Endothelial cell of umbilical vein (primary cell): ENCODE data around the gene NRAS. TPM values are rescaled to one million over a fixed set of nuclear protein-coding genes. Genes with fewer than 3 reads are reported as not detected.

ENCODE experiments used
- BruUV-seq: library from RNA; stranded (reverse); fragments of 400-500 nt; replicated peaks from 2 replicates; lab custom pipeline; 2021; lab: Mats Ljungman, UMichigan
- CTCF ChIA-PET: fragments of 300-600, 350-600 bp; sonication (Branson Sonifier 250); formaldehyde crosslinking; loops from one replicate; lab custom pipeline; 2021; ENCODE audit warnings: antibody characterized with exemption, inconsistent platforms; lab: Charles Lee
- POLR2A ChIA-PET: fragments of 300-600, 350-600 bp; sonication (Branson Sonifier 250); formaldehyde crosslinking; loops from one replicate; lab custom pipeline; 2021; ENCODE audit warnings: antibody characterized with exemption, inconsistent platforms; lab: Charles Lee
- DNase-seq: peaks from one replicate; pipeline ENCODE4 v3.0.0-alpha.2; 2011; ENCODE audit warnings: low read depth, low spot score
- FAIRE-seq: peaks from 2 replicates; lab custom pipeline; 2011; peaks lifted over from hg19 to GRCh38; lab: Jason Lieb, UNC
- H2AFZ ChIP-seq: 2 replicates; pipeline ENCODE4 v1.6.0; 2012; ENCODE audit warnings: low read depth, low read length, control low read depth, inconsistent platforms
- H3K27ac ChIP-seq: 2 replicates; pipeline ENCODE4 v1.5.1; 2011; ENCODE audit warnings: low read depth, mild to moderate bottlenecking, control low read depth, low read length, moderate library complexity; ENCODE audit not compliant: insufficient read depth
- H3K27me3 ChIP-seq, 2 experiments: 2 replicates each; pipeline versions ENCODE4 v1.6.0 to v1.6.1; 2011; ENCODE audit warnings: low read length in 2 of 2, mixed read lengths in 1 of 2; ENCODE audit not compliant: control insufficient read depth in 2 of 2, insufficient read depth in 2 of 2
- H3K36me3 ChIP-seq, 2 experiments: 2 replicates in 1 of 2; 3 replicates in 1 of 2; pipeline ENCODE4 v1.5.1; 2011; ENCODE audit warnings: low read length in 2 of 2, mild to moderate bottlenecking in 1 of 2, moderate library complexity in 1 of 2; ENCODE audit not compliant: control insufficient read depth in 2 of 2, insufficient read depth in 2 of 2; ENCODE audit errors: extremely low read depth in 1 of 2
- H3K4me1 ChIP-seq: 3 replicates; pipeline ENCODE4 v1.5.1; 2011; ENCODE audit warnings: mild to moderate bottlenecking, low read length; ENCODE audit not compliant: control insufficient read depth, insufficient read depth; ENCODE audit errors: extremely low read depth
- H3K4me2 ChIP-seq: 2 replicates; pipeline ENCODE4 v1.6.1; 2011; ENCODE audit warnings: low read length, control low read depth, mixed read lengths; ENCODE audit not compliant: insufficient read depth
- H3K4me3 ChIP-seq, 3 experiments: fragments of 200-600 bp in 1 of 3; sonication (generic), shearing (Covaris generic) in 1 of 3; replicated peaks in 1 of 3; 2 replicates each; pipeline ENCODE4 v1.5.1; 2011 to 2016; ENCODE audit warnings: control low read depth in 3 of 3, low read length in 3 of 3, mild to moderate bottlenecking in 2 of 3, inconsistent platforms in 1 of 3, low read depth in 1 of 3, moderate library complexity in 1 of 3; ENCODE audit not compliant: insufficient read depth in 1 of 3
- H3K79me2 ChIP-seq: 2 replicates; pipeline ENCODE4 v1.6.0; 2012; ENCODE audit warnings: low read length, inconsistent platforms; ENCODE audit not compliant: control insufficient read depth, insufficient read depth
- H3K9ac ChIP-seq: replicated peaks from 2 replicates; pipeline ENCODE3; 2011; ENCODE audit warnings: low read length, control low read depth; ENCODE audit not compliant: insufficient read depth; ENCODE audit errors: extremely low read depth
- H3K9me1 ChIP-seq: replicated peaks from 3 replicates; pipeline ENCODE4 v1.6.0; 2011; ENCODE audit warnings: mild to moderate bottlenecking, low read length; ENCODE audit not compliant: control insufficient read depth, insufficient read depth; ENCODE audit errors: extremely low read depth
- H3K9me3 ChIP-seq: replicated peaks from 2 replicates; pipeline ENCODE4 v1.5.1; 2012; ENCODE audit warnings: low read length, inconsistent platforms; ENCODE audit not compliant: control insufficient read depth, insufficient read depth
- H4K20me1 ChIP-seq: replicated peaks from 2 replicates; pipeline ENCODE3; 2011; ENCODE audit warnings: mild to moderate bottlenecking, low read length; ENCODE audit not compliant: control insufficient read depth, insufficient read depth; ENCODE audit errors: extremely low read depth
- EZH2 ChIP-seq: IDR thresholded peaks from 2 replicates; pipeline ENCODE4 v1.6.1; 2012; ENCODE audit warnings: borderline replicate concordance, low read depth, mild to moderate bottlenecking, moderate library complexity, low read length, inconsistent platforms; ENCODE audit not compliant: severe bottlenecking
- FOS ChIP-seq: IDR thresholded peaks from 2 replicates; pipeline ENCODE4 v1.6.1; 2011; ENCODE audit warnings: mild to moderate bottlenecking, low read length, moderate library complexity, borderline replicate concordance; ENCODE audit not compliant: insufficient read depth
- GATA2 ChIP-seq: IDR thresholded peaks from 2 replicates; pipeline ENCODE4 v1.7.0; 2011; ENCODE audit warnings: low read depth, mild to moderate bottlenecking, moderate library complexity, mixed read lengths, low read length; ENCODE audit not compliant: insufficient read length, insufficient read depth
- JUN ChIP-seq: IDR thresholded peaks from 2 replicates; pipeline ENCODE4 v1.6.1; 2011; ENCODE audit warnings: borderline replicate concordance, low read depth; ENCODE audit not compliant: insufficient read length, insufficient read depth
- MYC ChIP-seq: IDR thresholded peaks from one replicate; pipeline ENCODE4 v1.6.1; 2011; ENCODE audit warnings: mild to moderate bottlenecking, low read depth, low read length
- POLR2A ChIP-seq: IDR thresholded peaks from 2 replicates; pipeline ENCODE4 v1.6.1; 2012; ENCODE audit warnings: low read depth, mild to moderate bottlenecking, control low read depth, low read length
- POLR2AphosphoS5 ChIP-seq: IDR thresholded peaks from 2 replicates; pipeline ENCODE4 v1.6.1; 2012; ENCODE audit warnings: low read depth, mild to moderate bottlenecking, control low read depth, low read length, moderate library complexity; ENCODE audit not compliant: insufficient read depth
- dilution Hi-C: fragments of 300-500 bp; cut with MboI; formaldehyde crosslinking; loops from one replicate; pipeline ENCODE4 v1.15.0; 2019; ENCODE audit warnings: low sequenced_read_pairs; ENCODE audit not compliant: extremely low pct_ligation_motif_present
- intact Hi-C: fragments of 100-400 bp; cut with micrococcal nuclease; formaldehyde crosslinking; loops from one replicate; pipeline ENCODE4 v1.10.0; 2022
- polyA plus RNA-seq, 4 experiments: library from polyadenylated mRNA; depleted of rRNA in 3 of 4; stranded (reverse) in 3 of 4; unstranded in 1 of 4; fragments of >200 nt; gene quantifications; 2 replicates each; pipeline versions ENCODE4 v1.2.1 to v1.2.3, GENCODE V29; 2011 to 2012; ENCODE audit warnings: missing spikeins in 1 of 4
- total RNA-seq: library from RNA; stranded (reverse); gene quantifications from 2 replicates; pipeline ENCODE4 v1.2.3, GENCODE V29; 2021
- TF ChIP-seq, protein P1 (sequence below): IDR thresholded peaks from 2 replicates; pipeline ENCODE4 v1.6.1; 2011; ENCODE audit not compliant: insufficient read depth, insufficient read length
- TF ChIP-seq, protein P2 (sequence below), 2 donors: IDR thresholded peaks; 1 replicate in 1 of 2; 2 replicates in 1 of 2; pipeline ENCODE4 v1.5.1; 2011; ENCODE audit warnings: low read length in 2 of 2, mild to moderate bottlenecking in 2 of 2, moderate library complexity in 2 of 2, control low read depth in 1 of 2, inconsistent platforms in 1 of 2, low read depth in 1 of 2; ENCODE audit not compliant: insufficient read depth in 1 of 2; ENCODE audit errors: extremely low read depth in 1 of 2

Gene NRAS
- total and polyA plus RNA-seq, 2 donors (not counting 3 experiments of a cell fraction or from before 2014, with no cell fraction given) = 29.4 to 76.5 TPM

DNA sequence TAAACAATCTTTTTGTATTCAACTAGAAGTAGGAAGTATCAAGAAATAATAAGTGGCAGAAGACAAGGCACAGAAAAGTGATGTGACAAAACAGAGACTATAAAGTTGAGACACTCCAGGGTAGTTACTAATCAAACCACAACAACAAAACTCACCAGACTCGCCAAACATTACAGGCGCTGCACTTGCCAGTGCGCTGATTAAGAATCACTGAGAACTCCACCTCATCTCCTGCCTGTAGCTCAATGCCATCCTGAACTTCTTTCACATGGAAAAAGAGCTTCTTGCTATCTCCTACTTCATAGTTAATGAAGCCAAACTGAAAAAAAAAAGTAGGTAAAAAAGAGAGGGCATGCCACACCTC, 2.8 kb upstream of the NRAS start:
- TF ChIP-seq MYC (no peak), FOS (no peak), POLR2AphosphoS5 (no peak), JUN (no peak), EZH2 (no peak), GATA2 (no peak), POLR2A (no peak)
- TF ChIP-seq, protein P1, sequence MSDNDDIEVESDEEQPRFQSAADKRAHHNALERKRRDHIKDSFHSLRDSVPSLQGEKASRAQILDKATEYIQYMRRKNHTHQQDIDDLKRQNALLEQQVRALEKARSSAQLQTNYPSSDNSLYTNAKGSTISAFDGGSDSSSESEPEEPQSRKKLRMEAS = no peak
- TF ChIP-seq, protein P2, sequence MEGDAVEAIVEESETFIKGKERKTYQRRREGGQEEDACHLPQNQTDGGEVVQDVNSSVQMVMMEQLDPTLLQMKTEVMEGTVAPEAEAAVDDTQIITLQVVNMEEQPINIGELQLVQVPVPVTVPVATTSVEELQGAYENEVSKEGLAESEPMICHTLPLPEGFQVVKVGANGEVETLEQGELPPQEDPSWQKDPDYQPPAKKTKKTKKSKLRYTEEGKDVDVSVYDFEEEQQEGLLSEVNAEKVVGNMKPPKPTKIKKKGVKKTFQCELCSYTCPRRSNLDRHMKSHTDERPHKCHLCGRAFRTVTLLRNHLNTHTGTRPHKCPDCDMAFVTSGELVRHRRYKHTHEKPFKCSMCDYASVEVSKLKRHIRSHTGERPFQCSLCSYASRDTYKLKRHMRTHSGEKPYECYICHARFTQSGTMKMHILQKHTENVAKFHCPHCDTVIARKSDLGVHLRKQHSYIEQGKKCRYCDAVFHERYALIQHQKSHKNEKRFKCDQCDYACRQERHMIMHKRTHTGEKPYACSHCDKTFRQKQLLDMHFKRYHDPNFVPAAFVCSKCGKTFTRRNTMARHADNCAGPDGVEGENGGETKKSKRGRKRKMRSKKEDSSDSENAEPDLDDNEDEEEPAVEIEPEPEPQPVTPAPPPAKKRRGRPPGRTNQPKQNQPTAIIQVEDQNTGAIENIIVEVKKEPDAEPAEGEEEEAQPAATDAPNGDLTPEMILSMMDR (IDR thresholded peaks at IDR 0.05; ENCODE audit: extremely low read depth in 1 of 2, insufficient read depth in 1 of 2, low read depth in 1 of 2, low read length in 2 of 2) = no peak
- Histone ChIP-seq H3K27ac (no peak overlapping the region), H2AFZ (no peak overlapping the region), H3K9me3 (no peaks in the 10 kb centered on the region), H3K36me3 (peaks cover 21 to 31% of the 10 kb centered on the region in 2 experiments), H3K9me1 (no peaks in the 10 kb centered on the region), H4K20me1 (no peaks in the 10 kb centered on the region), H3K4me1 (peaks cover 20% of the 10 kb centered on the region), H3K79me2 (peaks cover 23% of the 10 kb centered on the region), H3K4me3 (no peak overlapping the region), H3K27me3 (no peaks in the 10 kb centered on the region), H3K9ac (no peak overlapping the region), H3K4me2 (no peak overlapping the region)
- intact Hi-C loops (loop anchor here (5.0 to 10.0 kb wide), 2 partner anchors 315 to 742 kb away; partner anchors contain the start of gene OLFML3), dilution Hi-C loops (no loop called here)
- POLR2A ChIA-PET = no interaction called here
- DNase-seq (no peak), FAIRE-seq (no peak)
- CTCF ChIA-PET = interaction anchor here (1.6 kb wide), 1 partner anchor 25 kb away, joined by 7 read pairs; no protein-coding TSS in a partner anchor
- no TSS peak for BruUV-seq
